ENCODE measurements around the gene RNF220. TPM values are rescaled to one million over a fixed set of nuclear protein-coding genes. Genes with fewer than 3 reads are reported as not detected.

Gene RNF220
- total and polyA plus RNA-seq, 9 of the 15 experiments (the other 6 are each of a cell fraction or from before 2014, with no cell fraction given): 5.1 to 117 (median 66.9) TPM

GRCh38 chr1:44672254-44672955, 267.4 kb downstream of the RNF220 start:
- no TSS peak for BruUV-seq (replicated peaks)
- POLR2A ChIA-PET: interaction anchor here (0.6 to 3.3 kb wide), 9 partner anchors 24 to 342 kb away, joined by 3 to 40 read pairs (median 5); no protein-coding TSS in a partner anchor
- Histone ChIP-seq H3K27me3 (ENCODE audit: control insufficient read depth in 2 of 2, insufficient read depth in 2 of 2, low read length in 2 of 2) (no peaks in the 10 kb centered on the region), H3K9me1 (ENCODE audit: control insufficient read depth, insufficient read depth, low read length) (peaks cover 4% of the 10 kb centered on the region), H3K36me3 (ENCODE audit: control insufficient read depth, insufficient read depth, low read length) (no peaks in the 10 kb centered on the region), H2AFZ (ENCODE audit: low read depth, low read length) (peak overlapping the region; percentile 67), H3K4me2 (ENCODE audit: insufficient read depth, low read length) (0 out of 2 replicates have a peak overlapping the region, but pooled peaks have one; percentile 16), H3K4me1 (replicated peaks in 1 of 2; ENCODE audit: control insufficient read depth in 2 of 2, insufficient read depth in 2 of 2, low read length in 2 of 2) (peaks cover 23 to 35% of the 10 kb centered on the region in 2 experiments), H4K20me1 (replicated peaks; ENCODE audit: control insufficient read depth, insufficient read depth, low read length) (no peaks in the 10 kb centered on the region), H3K9ac (ENCODE audit: insufficient read depth in 1 of 2, low read depth in 2 of 2, low read length in 2 of 2) (peak overlapping the region in 1 of 2 experiments; percentile 63; a peak in 1 of 4 replicates), H3K79me2 (ENCODE audit: control insufficient read depth, insufficient read depth, low read length) (no peaks in the 10 kb centered on the region), H3K27ac (ENCODE audit: extremely low read depth, low read depth, low read length) (no peak overlapping the region), H3K9me3 (replicated peaks; ENCODE audit: control insufficient read depth, insufficient read depth, low read depth, low read length) (no peaks in the 10 kb centered on the region), H3K4me3 (no peak overlapping the region)
- intact Hi-C loops (cut with micrococcal nuclease): no loop called here
- ATAC-seq: no peak
- DNase-seq (ENCODE audit: extremely low read depth in 1 of 4, low spot score in 3 of 4): peak in 1 of 4 experiments; percentile 52
- peak; percentile 26 for FAIRE-seq
- in situ Hi-C loops (cut with MboI): no loop called here
- CTCF ChIA-PET (ENCODE audit: low intra/inter-chr PET ratio): no interaction called here
- 57% methylated on average over 11 of the region's 13 CpGs for WGBS (ENCODE audit: insufficient coverage, low coverage, missing lambda C conversion rate)
- TF ChIP-seq YY1 (IDR thresholded peaks at IDR 0.05; ENCODE audit: borderline replicate concordance in 1 of 3, control insufficient read depth in 1 of 3, extremely low read depth in 1 of 3, insufficient read depth in 3 of 3, insufficient read length in 1 of 3, insufficient replicate concordance in 2 of 3, low read depth in 1 of 3, low read length in 2 of 3) (peak in 2 of 3 experiments; percentile 19 to 42), JUN (IDR thresholded peaks at IDR 0.05; ENCODE audit: borderline replicate concordance, low read depth, low read length) (0 out of 2 replicates have a peak, but pooled peaks have one; percentile 75), JUN (CRISPR knock-in tag; IDR thresholded peaks at IDR 0.05; ENCODE audit: borderline replicate concordance) (no peak), ZNF232 (CRISPR knock-in tag; IDR thresholded peaks at IDR 0.05) (no peak), MEF2A (IDR thresholded peaks at IDR 0.05; ENCODE audit: control insufficient read depth, low read depth, low read length) (no peak), MXD1 (CRISPR knock-in tag; IDR thresholded peaks at IDR 0.05; ENCODE audit: borderline replicate concordance, poor library complexity, severe bottlenecking) (no peak), FOSL1 (tag; conservative IDR thresholded peaks at IDR 0.05) (peak; percentile 89), JUND (IDR thresholded peaks at IDR 0.05; ENCODE audit: borderline replicate concordance, low read depth, low read length) (peak; percentile 69; the same call in 1 of the 2 replicates), JUND (tag; IDR thresholded peaks at IDR 0.05; ENCODE audit: borderline replicate concordance, low read depth, low read length) (peak; percentile 68; the same call in 1 of the 3 replicates), BACH1 (tag; IDR thresholded peaks at IDR 0.05) (peak; percentile 46; the same call in 1 of the 2 replicates), GABPA (tag; conservative IDR thresholded peaks at IDR 0.05; ENCODE audit: low read depth) (0 out of 2 replicates have a peak, but pooled peaks have one; percentile 11), MYC (IDR thresholded peaks at IDR 0.05; ENCODE audit: low read depth, low read length) (no peak), MYC (CRISPR knock-in tag; IDR thresholded peaks at IDR 0.05; ENCODE audit: borderline replicate concordance, low read depth) (no peak), ZNF830 (CRISPR knock-in tag; IDR thresholded peaks at IDR 0.05) (0 out of 2 replicates have a peak, but pooled peaks have one; percentile 4), RCOR1 (IDR thresholded peaks at IDR 0.05; ENCODE audit: borderline replicate concordance in 1 of 2, low read depth in 2 of 2, low read length in 2 of 2) (peak in 1 of 2 experiments; percentile 63; a peak in 2 of 4 replicates), NRF1 (conservative IDR thresholded peaks at IDR 0.05 in 1 of 2, IDR thresholded peaks at IDR 0.05 in 1 of 2) (0 out of 4 replicates have a peak, but pooled peaks of 1 of the 2 experiments have one; percentile 9), ATF3 (IDR thresholded peaks at IDR 0.05) (0 out of 2 replicates have a peak, but pooled peaks have one; percentile 43), ATF3 (CRISPR knock-in tag; conservative IDR thresholded peaks at IDR 0.05) (no peak), SPI1 (IDR thresholded peaks at IDR 0.05; ENCODE audit: borderline replicate concordance, low read depth, low read length) (peak; percentile 97)

All from K562 (cell line).